GM18861 (cell line): Measurements from ENCODE around the gene EIF4G3.
"Not testable (repeated sequence)": the region's sequence is repeated elsewhere in the genome, so short reads cannot be mapped to it uniquely, and the experiment has no call there.

ENCODE experiments used
- ATAC-seq: cut with Tn5 transposase; IDR thresholded peaks from one replicate; pipeline ENCODE4 v1.9.1; 2021; ENCODE audit not compliant: unreplicated experiment

Gene EIF4G3

DNA sequence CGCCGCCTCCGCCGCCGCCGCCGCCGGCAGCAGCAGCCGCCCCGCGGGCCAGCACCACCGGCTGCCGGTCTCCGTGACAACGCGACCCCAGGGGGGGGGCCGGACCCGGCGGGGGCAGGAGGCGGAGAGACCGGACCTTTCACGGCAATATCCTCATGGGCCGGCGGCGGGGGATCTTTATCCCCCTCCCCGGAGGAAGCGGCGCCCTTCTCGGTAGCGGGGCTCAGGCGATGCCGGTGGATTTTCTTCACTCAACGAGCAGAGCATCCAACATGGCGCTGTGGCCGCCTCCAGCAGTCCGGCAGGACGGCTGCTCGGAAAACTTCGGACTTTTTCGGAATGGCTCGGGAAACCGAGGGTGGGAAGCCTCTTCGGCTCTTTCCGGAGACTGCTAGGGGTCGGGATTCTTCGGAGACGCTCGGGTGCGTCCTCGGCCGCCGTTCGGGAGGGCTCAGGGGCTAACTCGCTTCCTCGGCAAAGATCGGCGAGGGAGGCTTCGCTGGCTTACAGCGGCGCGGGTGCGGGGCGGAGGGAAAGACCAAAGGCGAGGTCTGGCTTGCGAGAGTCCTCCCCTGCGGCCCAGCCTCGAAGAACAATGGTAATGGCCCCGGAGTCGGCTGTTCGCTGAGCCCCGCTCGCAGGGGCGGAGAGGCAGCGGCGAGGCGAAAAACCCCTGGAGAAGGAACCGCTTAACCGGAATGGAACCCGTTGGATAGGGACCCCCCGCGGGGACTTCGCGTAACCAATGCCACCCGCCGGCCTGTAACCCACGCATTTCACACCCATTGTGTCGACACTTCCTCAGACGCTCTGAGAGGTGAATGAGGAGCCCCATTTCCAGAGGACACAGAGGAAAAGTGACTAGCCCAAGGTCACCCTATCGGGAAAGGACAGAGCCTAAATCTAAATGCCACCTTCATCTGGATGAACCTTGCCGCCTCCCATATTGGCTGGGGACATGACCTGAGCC is at the start of gene EIF4G3:
EIF4G3 (minus strand) TSS at position 312 of the 970 bp plus-strand sequence. CDS start 174,155 bp downstream, outside the sequence.
- ATAC-seq, result peak; percentile 88

DNA sequence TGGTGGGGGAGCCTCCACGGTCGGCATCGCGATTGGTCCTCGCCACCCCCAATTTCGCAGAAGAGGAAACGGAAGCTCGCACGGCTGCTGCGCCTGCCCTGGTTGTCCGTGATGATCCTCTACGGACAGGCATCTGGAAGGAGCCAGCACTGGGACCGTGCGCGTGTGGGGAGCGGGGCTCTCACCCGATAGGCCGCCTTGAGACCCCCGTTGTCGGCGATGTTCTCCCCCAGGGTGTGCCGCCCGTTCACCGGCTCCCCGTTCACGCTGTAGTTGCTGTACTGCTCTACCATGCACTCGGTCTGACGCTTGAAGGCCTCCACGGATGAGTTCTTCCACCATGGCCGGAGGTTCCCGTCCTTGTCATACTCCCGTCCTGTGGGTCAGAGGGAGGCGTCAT is 48.4 kb upstream of the EIF4G3 start:
- no peak for ATAC-seq

- ATAC-seq, result no peak
Measured at GRCh38 chr1:21220815-21221214, 44.1 kb upstream of the EIF4G3 start.

DNA sequence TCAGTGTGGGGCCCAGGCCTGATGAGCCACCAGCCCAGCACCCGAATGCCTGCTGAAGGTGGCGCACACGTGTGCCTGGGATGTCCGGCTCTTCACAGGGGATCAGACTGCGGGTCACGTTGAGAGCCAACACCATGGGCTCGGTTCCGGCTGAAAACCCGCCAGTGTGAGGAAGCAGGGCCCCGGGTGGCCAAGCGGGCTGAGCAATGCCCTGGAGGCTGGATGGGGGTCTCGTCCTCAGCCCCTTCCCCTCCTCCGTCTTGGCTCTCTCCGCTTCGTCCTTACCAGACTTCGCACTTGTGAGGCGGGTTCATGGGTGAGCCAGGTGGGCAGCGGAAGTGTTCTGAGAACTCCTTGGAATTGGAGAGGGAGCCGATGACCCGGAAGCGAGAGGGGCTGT is 43.0 kb upstream of the EIF4G3 start:
- ATAC-seq, result no peak

- ATAC-seq, result no peak
Measured at GRCh38 chr1:21217812-21218596, 41.3 kb upstream of the EIF4G3 start.

- no peak for ATAC-seq
Measured at GRCh38 chr1:21216835-21217811, 40.4 kb upstream of the EIF4G3 start.

GRCh38 chr1:21212126-21212525 is 35.4 kb upstream of the EIF4G3 start:
- ATAC-seq, result no peak

DNA sequence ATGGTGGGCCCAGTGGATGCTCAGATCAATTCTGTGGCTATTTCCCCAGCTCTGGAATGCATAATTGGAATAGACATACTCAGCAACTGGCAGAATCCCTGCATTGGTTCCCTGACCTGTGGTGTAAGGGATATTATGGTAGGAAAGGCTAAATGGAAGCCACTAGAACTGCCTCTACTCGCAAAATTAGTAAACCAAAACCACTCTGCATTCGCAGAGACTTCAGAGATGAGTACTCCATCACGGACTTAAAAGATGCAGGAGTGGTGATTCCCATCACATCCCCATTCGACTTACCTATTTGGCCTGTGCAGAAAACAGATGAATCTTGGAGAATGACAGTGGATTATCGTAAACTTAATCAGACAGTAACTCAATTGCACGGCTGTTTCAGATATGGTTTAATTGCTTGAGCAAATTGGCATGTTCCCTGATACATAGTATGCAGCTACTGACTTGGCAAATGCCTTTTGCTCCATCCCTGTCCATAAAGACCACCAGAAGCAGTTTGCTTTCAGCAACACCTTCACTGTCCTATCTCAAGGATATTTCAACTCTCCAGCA is 31.5 kb upstream of the EIF4G3 start:
- ATAC-seq, result not testable (repeated sequence)

DNA sequence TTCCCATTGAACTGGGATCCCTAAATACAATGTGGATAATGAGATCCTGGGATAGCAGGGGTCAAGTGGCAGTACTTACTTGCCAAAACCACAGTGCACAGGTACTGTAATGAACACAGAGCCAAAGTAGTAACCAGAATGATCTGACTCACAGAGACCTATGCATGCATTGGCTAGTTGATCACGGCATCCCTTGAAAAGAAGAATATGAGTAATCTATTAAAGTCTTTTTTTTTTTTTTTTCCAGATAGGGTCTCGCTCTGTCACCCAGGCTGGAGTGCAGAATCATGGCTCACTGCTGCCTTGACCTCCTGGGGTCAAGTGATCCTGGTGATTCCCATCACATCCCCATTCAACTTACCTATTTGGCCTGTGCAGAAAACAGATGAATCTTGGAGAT is 29.4 kb upstream of the EIF4G3 start:
- ATAC-seq, result no peak

DNA sequence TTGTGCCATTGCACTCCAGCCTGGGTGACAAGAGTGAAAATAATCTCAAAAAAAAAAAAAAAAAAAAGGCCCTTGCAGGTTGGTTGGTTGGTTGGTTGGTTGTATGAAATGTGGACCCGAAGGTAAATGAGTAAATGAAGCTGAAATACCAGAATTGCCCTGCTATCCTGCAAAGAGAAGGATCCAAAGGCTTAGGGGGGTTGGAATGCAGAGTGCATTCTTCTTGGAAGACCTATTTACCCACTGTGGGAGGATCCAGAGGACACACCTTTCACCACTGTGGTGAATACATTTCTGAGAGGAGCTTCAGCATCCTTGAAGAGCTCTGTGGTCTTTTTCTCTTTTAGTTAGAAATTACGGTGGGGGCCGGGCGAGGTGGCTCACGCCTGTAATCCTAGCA is 28.7 kb upstream of the EIF4G3 start:
- ATAC-seq, result no peak

- ATAC-seq, result no peak
Measured at GRCh38 chr1:21201650-21202049, 25.0 kb upstream of the EIF4G3 start.

GRCh38 chr1:21201238-21201637 is 24.5 kb upstream of the EIF4G3 start:
- ATAC-seq, result not testable (repeated sequence)

DNA sequence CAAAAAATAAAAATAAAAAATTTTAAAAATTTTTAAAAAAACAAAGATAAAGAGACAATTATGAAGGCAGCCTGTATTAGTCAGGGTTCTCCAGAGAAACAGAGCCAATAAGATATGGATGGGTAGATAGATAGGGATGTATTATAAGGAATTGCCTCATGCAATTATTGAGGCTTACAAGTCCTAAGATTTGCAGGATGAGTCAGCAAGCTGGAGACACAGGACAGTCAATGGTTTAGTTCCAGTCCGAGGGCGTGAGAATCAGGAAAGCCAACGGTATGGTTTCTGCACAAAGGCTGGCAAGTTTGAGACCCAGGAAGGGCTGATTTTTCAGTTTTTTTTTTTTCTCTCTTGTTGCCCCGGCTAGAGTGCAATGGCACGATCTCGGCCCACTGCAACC is 24.1 kb upstream of the EIF4G3 start:
- ATAC-seq, result no peak

DNA sequence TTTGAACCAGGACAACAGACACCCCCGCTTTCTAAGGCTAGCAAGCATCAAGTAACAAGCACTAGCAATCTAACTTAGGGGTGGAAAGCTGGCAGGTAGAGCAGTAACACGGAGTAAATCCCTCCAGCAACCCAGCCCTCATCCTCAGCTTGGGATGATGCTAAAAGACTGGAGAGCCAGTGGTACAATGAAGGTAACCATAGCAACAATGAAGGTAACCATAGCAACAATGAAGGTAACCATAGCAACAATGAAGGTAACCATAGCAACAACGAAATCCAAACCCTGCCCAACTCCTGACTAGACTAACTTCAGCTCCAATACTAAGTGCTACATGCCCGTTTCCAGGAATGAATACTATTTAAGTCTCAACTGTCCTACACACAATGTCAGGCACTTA is 22.2 kb upstream of the EIF4G3 start:
- ATAC-seq, result no peak

- no peak for ATAC-seq
Measured at GRCh38 chr1:21192871-21193270, 16.2 kb upstream of the EIF4G3 start.

GRCh38 chr1:21192284-21192683 is 15.6 kb upstream of the EIF4G3 start:
- ATAC-seq, result no peak

DNA sequence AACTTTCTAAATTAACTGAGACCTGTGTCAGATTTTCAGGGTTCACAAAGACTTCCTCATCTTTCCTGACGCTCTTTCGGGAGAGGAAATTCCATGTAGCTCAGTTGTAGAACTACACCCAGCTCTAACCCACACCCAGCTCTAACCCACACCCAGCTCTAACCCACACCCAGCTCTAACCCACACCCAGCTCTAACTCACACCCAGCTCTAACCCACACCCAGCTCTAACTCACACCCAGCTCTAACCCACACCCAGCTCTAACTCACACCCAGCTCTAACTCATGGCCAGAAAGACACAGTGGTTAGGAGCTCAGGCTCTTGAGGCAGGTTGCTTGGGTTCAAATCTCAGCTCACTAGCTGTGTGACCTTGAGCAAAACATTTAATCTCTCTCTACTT is 14.1 kb upstream of the EIF4G3 start:
- not testable (repeated sequence) for ATAC-seq

GRCh38 chr1:21189906-21190500 is 13.3 kb upstream of the EIF4G3 start:
- no peak for ATAC-seq

DNA sequence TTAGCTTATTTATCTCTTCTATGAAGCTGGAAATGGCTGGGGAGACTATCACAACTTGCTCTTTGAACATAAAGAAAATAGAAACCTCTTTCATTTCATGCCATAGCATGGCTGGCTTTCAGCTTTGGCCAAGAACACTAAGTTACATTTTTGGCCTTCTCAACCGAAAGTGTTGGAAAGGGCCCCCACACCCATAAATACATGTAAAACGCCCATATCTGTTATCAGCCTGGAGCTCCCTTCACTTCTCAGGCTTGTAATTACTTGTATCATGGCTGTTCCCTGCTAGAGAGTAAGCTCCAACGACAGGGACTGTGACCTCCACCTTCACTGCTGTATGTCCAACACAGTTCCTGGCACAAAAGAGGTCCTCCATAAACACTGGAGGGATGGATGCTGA is 12.7 kb upstream of the EIF4G3 start:
- ATAC-seq, result no peak

GRCh38 chr1:21188235-21188634 is 11.5 kb upstream of the EIF4G3 start:
- no peak for ATAC-seq
